ENCODE results near the gene ITPR2. TPM values are rescaled to one million over a fixed set of nuclear protein-coding genes. Genes with fewer than 3 reads are reported as not detected.

The ITPR2 gene
- total and polyA plus RNA-seq, 4 donors, result 4.1 to 47.0 (median 26.5) TPM

GRCh38 chr12:26340649-26341048 lies 492.3 kb downstream of the ITPR2 start:
- peak; percentile 53 for ATAC-seq (ENCODE audit: insufficient read depth, low FRiP score)
- H3K9me3 ChIP-seq (ENCODE audit: control insufficient read depth in 4 of 4, insufficient read depth in 3 of 4, low read length in 3 of 4), result no peaks in the 10 kb centered on the region
- 25 to 48% methylated on average over 1 of the region's 1 CpG for WGBS, 2 donors
- H3K9ac ChIP-seq (ENCODE audit: insufficient read depth in 1 of 2, low read length in 2 of 2), result no peak overlapping the region
- H3K4me1 ChIP-seq (ENCODE audit: control insufficient read depth in 5 of 5, insufficient read depth in 5 of 5, low read length in 5 of 5), result no peaks in the 10 kb centered on the region
- H3K27me3 ChIP-seq (ENCODE audit: control insufficient read depth in 3 of 3, insufficient read depth in 3 of 3, low read length in 2 of 3), result no peaks in the 10 kb centered on the region
- no peak for TF ChIP-seq CTCF (IDR thresholded peaks at IDR 0.05; ENCODE audit: control extremely low read depth, extremely low read depth)
- no peak for DNase-seq
- H3K4me3 ChIP-seq, result no peak overlapping the region
- no peak overlapping the region for H3K27ac ChIP-seq (ENCODE audit: low read depth in 1 of 2, low read length in 1 of 2)
- peaks cover 0 to 6% (median 1%) of the 10 kb centered on the region in 4 donors for H3K36me3 ChIP-seq (ENCODE audit: control insufficient read depth in 4 of 4, insufficient read depth in 4 of 4, low read length in 4 of 4)

DNA sequence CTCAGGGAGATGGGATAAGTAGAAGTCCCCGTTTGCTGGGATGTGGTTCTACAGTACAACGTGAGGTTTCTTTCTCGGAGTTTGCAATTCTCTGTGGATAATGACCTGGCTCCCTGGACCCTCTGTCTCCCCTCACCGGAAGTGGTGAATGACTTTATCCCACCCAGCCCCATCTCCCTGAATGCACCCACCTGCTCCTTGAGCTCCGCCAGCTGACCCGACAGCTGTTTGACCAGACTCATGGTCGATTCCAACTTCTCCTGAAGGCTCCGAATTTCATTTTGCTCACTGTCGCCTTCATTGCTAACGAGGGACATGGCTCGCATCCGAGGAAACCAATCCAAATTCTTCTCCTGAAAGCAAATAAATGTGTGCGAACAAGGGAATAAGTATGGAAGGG lies 493.0 kb downstream of the ITPR2 start:
- 95% methylated on average over 13 of the region's 13 CpGs for whole genome bisulfite sequencing, 2 donors
- Histone ChIP-seq H3K9me3 (ENCODE audit: control insufficient read depth in 4 of 4, insufficient read depth in 3 of 4, low read length in 3 of 4) (no peaks in the 10 kb centered on the region), H3K4me3 (no peak overlapping the region), H3K9ac (ENCODE audit: insufficient read depth in 1 of 2, low read length in 2 of 2) (no peak overlapping the region), H3K27me3 (ENCODE audit: control insufficient read depth in 3 of 3, insufficient read depth in 3 of 3, low read length in 2 of 3) (no peaks in the 10 kb centered on the region), H3K36me3 (ENCODE audit: control insufficient read depth in 4 of 4, insufficient read depth in 4 of 4, low read length in 4 of 4) (peaks cover 0 to 7% (median 1%) of the 10 kb centered on the region in 4 donors), H3K4me1 (ENCODE audit: control insufficient read depth in 5 of 5, insufficient read depth in 5 of 5, low read length in 5 of 5) (no peaks in the 10 kb centered on the region), H3K27ac (ENCODE audit: low read depth in 1 of 2, low read length in 1 of 2) (no peak overlapping the region)
- DNase-seq (no peak), ATAC-seq (ENCODE audit: insufficient read depth, low FRiP score) (no peak)
- no peak for TF ChIP-seq CTCF (IDR thresholded peaks at IDR 0.05; ENCODE audit: control extremely low read depth, extremely low read depth)

- Histone ChIP-seq H3K27ac (ENCODE audit: low read depth in 1 of 2, low read length in 1 of 2) (no peak overlapping the region), H3K36me3 (ENCODE audit: control insufficient read depth in 4 of 4, insufficient read depth in 4 of 4, low read length in 4 of 4) (peaks cover 0 to 7% (median 1%) of the 10 kb centered on the region in 4 donors), H3K9ac (ENCODE audit: insufficient read depth in 1 of 2, low read length in 2 of 2) (no peak overlapping the region), H3K9me3 (ENCODE audit: control insufficient read depth in 4 of 4, insufficient read depth in 3 of 4, low read length in 3 of 4) (no peaks in the 10 kb centered on the region), H3K4me1 (ENCODE audit: control insufficient read depth in 5 of 5, insufficient read depth in 5 of 5, low read length in 5 of 5) (no peaks in the 10 kb centered on the region), H3K27me3 (ENCODE audit: control insufficient read depth in 3 of 3, insufficient read depth in 3 of 3, low read length in 2 of 3) (no peaks in the 10 kb centered on the region), H3K4me3 (no peak overlapping the region)
- WGBS, 2 donors, result 85 to 89% methylated on average over 11 of the region's 11 CpGs
- ATAC-seq (ENCODE audit: insufficient read depth, low FRiP score) (no peak), DNase-seq (peak in 2 of 3 donors; percentile 16 to 18)
- no peak for TF ChIP-seq CTCF (IDR thresholded peaks at IDR 0.05; ENCODE audit: control extremely low read depth, extremely low read depth)
These were observed 494.1 kb downstream of the ITPR2 start for GRCh38 chr12:26338586-26339572.
